Medulla oblongata (tissue), 1 donor: ENCODE results near the gene ZBTB5.
A peak's percentile ranks its signal among the peaks of the same experiment; 100 is the strongest.

ENCODE experiments used
- DNase-seq: peaks from one replicate; pipeline ENCODE4 v3.0.0-alpha.2; 2015; ENCODE audit errors: extremely low spot score

The ZBTB5 gene

GRCh38 chr9:37424686-37425297, 40.5 kb downstream of the ZBTB5 start:
- DNase-seq = no peak

DNA sequence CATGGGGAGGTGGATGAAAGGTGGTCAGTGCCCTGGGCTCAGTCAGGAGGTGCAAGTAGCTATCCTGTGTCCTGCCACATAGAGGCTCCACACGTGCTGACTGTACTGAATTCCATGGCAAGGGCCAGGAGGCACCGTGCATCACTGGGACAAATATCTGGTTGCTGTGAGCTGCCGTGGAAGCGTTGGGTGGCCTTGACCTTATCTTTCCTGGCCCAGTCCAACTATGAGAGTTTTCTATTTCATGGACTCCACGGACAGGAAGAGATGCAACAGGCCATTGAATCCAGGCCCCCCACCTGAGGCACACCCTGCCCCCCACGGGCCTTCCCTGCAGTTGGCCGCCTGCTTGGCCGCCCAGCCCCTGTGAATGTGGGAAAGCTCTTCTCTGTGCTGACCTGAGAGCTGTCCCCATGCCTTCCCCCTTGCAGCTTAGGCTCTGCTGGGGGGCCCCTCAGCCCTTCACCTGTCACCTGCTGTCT, 41.0 kb downstream of the ZBTB5 start:
- no peak for DNase-seq

DNA sequence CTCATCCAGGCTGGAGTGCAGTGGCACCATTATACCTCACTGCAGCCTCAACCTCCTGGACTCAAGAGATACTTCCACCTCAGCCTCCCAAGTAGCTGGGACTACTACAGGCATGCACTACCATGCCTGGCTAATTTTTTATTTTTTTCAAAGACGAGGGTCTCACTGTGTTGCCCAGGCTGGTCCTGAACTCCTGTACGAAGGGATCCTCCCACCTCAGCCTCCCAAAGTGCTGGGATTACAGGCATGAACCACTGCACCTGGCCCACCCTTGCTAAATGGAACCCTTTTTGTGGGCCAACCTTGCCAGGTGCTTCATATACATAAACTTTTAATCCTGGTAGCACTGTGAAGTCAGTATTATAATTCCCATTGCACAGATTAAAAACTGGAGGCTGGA, 41.7 kb downstream of the ZBTB5 start:
- DNase-seq = no peak

GRCh38 chr9:37422289-37423104, 42.8 kb downstream of the ZBTB5 start, which contains the start of gene GRHPR:
Gene GRHPR, plus strand, starts transcription at chr9:37422696. Its CDS starts 55 bp downstream, at chr9:37422751.
- DNase-seq = peak; percentile 92

GRCh38 chr9:37421914-37422288, 43.3 kb downstream of the ZBTB5 start:
- DNase-seq = no peak

GRCh38 chr9:37420271-37421215, 44.7 kb downstream of the ZBTB5 start:
- no peak for DNase-seq

- no peak for DNase-seq
These were observed 46.0 kb downstream of the ZBTB5 start for GRCh38 chr9:37419204-37419603.

DNA sequence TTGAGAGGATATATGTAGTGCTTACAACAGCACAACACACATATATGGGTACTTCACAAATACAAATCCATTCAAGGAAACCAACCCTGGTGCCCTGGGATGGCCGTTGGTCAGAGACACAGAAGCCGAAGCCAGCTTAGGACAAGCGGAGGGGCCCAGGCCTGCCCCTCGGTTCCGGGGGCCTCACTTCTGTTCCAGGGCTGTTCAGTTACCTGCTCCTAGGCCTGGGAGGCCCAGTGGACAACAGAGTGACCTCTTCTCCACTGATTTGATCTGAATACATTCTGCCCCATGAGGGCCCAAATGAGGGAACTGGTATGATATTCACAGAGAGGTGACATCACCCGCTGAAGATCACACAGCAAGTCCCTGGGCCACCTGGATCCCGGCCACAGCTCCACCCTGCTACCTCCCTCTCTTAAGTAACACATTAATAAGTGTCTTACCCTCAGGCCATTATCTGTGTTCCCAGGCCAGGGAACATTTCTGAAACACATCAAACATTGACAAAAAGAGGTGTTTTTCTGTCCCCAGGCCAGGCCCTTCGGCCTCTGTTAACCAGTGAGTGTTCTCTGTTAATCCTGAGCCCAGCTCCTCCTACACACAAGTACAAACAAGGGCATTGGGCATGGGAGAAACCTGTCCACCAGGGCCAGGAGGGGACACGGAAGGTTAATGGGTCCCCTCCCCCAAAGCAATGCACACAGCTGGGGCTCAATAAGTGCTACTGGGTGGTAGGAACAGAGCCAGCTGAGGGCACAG, 47.2 kb downstream of the ZBTB5 start:
- DNase-seq = no peak

DNA sequence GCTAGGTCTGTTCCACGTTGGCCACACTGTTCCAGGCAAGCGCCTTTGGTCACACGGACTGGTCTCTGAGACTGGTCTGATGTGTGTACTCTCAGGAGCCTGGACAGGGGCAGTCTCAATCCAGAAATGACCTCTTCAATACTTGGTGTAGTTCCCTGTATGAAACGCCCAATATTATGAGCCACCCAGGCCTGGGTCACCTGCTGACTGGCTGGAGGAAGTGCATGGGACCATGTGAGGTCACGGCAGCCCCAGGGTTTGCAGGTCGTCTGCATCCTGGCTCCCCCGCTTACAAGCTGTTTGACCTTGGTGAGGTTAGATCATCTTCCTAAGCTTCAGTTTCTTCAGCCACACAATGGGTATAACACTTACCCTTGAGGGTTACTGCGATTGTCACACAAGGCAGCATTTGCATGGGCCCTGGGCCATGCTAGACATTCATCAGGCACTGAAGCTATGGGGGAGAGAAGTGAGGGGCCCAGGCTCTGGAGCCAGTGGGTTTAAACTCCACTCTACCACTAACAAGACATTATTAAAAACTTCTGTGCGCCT, 47.9 kb downstream of the ZBTB5 start:
- no peak for DNase-seq

- DNase-seq = peak; percentile 87
These were observed 50.1 kb downstream of the ZBTB5 start for GRCh38 chr9:37415011-37415719.

DNA sequence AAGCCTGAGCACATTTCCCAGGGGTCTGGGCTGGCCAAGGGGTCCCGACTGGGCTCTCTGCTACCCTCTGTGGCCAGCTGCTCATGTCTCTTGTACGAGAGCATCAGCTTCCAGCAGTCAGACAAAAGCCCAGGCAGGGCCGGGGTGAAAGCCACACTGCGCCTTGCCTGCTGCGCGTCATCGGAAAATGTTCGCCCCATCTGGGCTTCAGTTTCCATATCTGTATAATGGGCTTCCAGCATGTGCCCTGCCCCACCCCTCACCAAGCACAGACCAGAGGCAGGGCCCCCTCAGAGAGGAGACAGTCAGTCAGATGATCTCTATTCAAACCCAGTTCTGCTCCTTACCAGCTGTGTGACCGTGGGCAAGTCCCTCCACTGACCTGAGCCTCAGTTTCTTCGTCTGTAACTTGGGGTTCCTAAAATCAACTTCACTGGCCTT, 50.7 kb downstream of the ZBTB5 start:
- no peak for DNase-seq

- no peak for DNase-seq
These were observed 51.9 kb downstream of the ZBTB5 start for GRCh38 chr9:37413311-37413710.

GRCh38 chr9:37412431-37413151, 52.7 kb downstream of the ZBTB5 start:
- no peak for DNase-seq

GRCh38 chr9:37410969-37411785, 54.1 kb downstream of the ZBTB5 start:
- no peak for DNase-seq

DNA sequence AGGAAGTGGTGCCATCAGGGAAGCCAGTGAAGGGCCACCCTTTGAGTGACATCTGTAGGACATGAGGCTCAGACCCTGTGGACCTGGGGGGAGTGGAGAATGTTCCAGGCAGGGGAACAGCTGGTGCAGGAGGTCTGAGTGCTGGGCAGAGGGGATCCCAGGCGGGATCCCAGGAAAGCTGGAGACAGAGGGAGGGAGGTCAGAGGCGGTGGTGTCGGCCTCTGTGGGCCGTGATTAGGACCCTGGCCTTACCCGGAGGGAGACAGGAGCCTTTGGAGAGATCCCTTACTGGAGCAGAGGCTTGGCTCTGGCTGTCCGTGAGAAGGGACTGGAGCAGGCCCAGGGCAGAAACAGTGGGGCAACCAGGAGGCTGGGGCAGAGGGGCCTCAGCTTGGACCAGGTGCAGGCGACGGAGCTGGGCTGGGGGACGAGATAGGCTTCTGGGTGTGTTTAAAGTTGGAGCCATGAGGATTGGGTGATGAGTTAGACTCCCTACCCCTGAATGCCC, 54.8 kb downstream of the ZBTB5 start:
- DNase-seq = no peak

DNA sequence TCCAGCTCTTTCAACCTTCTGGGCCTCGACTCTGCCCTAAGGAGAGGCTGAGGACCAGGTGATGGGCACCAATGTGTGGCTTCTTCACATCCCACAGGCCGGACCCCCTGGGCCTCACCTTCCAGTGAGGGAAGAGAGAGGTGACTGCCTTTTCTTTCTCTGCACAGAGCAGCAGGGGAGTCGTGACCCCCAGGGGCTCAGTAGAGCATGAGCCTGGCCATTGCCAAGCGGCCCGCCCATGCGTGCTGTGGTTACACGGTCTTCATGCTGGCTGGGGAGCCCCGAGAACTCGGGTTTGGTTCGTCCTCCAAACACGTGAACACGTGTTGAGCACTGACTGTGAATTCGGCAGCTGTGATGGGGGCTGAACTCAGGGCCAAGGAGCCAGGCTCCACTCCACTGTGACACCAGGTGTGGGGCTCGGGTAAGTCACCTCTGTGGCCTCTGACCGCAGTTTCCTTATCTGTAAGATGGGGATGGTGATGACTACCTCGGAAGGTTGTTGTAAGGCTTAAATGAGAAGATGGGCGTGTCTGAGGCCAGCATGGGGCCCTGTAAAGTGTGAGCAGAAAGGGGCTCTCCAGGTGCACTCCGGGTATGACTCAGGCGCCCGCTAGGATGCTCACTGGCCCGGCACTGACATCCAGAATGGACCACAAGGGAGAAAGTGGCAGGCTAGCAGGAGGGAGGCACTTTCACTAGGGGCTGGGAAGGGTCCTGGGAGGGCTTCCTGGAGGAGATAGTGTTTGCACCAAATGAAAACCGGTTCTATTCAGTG, 56.1 kb downstream of the ZBTB5 start:
- DNase-seq = no peak

GRCh38 chr9:37407468-37407867, 57.8 kb downstream of the ZBTB5 start:
- no peak for DNase-seq
